Natural killer cell (primary cell): ENCODE results near the gene SLC8A1. TPM values are rescaled to one million over a fixed set of nuclear protein-coding genes. Genes with fewer than 3 reads are reported as not detected.

Experiments
- ATAC-seq, 3 donors: fragments of 150-1000 bp in 2 of 3; fragments of 200-7000 bp in 1 of 3; cut with Tn5 transposase; 1 replicate in 1 of 3; 2 replicates in 2 of 3; pipeline ENCODE4 v1.10.0; 2021; ENCODE audit warnings: mild to moderate bottlenecking in 2 of 3, moderate library complexity in 2 of 3
- DNase-seq, 2 donors: peaks; one replicate each; pipeline versions ENCODE4 v3.0.0 to v3.0.0-alpha.2; 2013 to 2021; ENCODE audit warnings: mixed read lengths in 1 of 2
- H3K27ac ChIP-seq: one replicate; pipeline ENCODE4 v1.5.1; 2013; ENCODE audit warnings: mild to moderate bottlenecking, low read length
- H3K27me3 ChIP-seq: one replicate; pipeline ENCODE4 v1.6.1; 2013; ENCODE audit warnings: low read length; ENCODE audit not compliant: control insufficient read depth, insufficient read depth
- H3K36me3 ChIP-seq: one replicate; pipeline ENCODE4 v1.6.1; 2013; ENCODE audit warnings: low read length; ENCODE audit not compliant: control insufficient read depth, insufficient read depth
- H3K4me1 ChIP-seq: one replicate; pipeline ENCODE4 v1.6.1; 2013; ENCODE audit warnings: low read length; ENCODE audit not compliant: control insufficient read depth, insufficient read depth
- H3K4me3 ChIP-seq: one replicate; pipeline ENCODE4 v1.5.1; 2013; ENCODE audit warnings: low read length
- H3K9me3 ChIP-seq: one replicate; pipeline ENCODE4 v1.6.1; 2013; ENCODE audit warnings: low read length; ENCODE audit not compliant: control insufficient read depth, insufficient read depth
- H3K27ac Mint-ChIP-seq, 2 donors: one replicate each; pipeline ENCODE4 v1.8.0; 2022; ENCODE audit warnings: mild to moderate bottlenecking in 2 of 2, mixed read lengths in 2 of 2, moderate library complexity in 1 of 2
- H3K27me3 Mint-ChIP-seq, 2 donors: one replicate each; pipeline ENCODE4 v1.8.0; 2022; ENCODE audit warnings: low read depth in 2 of 2, mixed read lengths in 2 of 2
- H3K36me3 Mint-ChIP-seq: one replicate; pipeline ENCODE4 v1.8.0; 2022; ENCODE audit warnings: mixed read lengths
- H3K4me1 Mint-ChIP-seq, 2 donors: one replicate each; pipeline ENCODE4 v1.8.0; 2022; ENCODE audit warnings: mixed read lengths in 2 of 2
- H3K4me3 Mint-ChIP-seq: one replicate; pipeline ENCODE4 v1.8.0; 2022; ENCODE audit warnings: mild to moderate bottlenecking, moderate library complexity, mixed read lengths
- H3K9me3 Mint-ChIP-seq, 2 donors: one replicate each; pipeline ENCODE4 v1.8.0; 2022; ENCODE audit warnings: mixed read lengths in 2 of 2
- CTCF ChIP-seq: fragments of 200-600 bp; IDR thresholded peaks from one replicate; pipeline ENCODE4 v1.8.0; 2022; ENCODE audit warnings: antibody characterized with exemption
- WGBS: methylation state at CpG from one replicate; pipeline ENCODE4 v1.1.7; 2013; ENCODE audit warnings: missing lambda C conversion rate; ENCODE audit not compliant: insufficient coverage; 5-methylcytosine and 5-hydroxymethylcytosine counted together
- intact Hi-C: fragments of 100-400 bp; cut with micrococcal nuclease; formaldehyde crosslinking; loops from one replicate; pipeline ENCODE4 v1.14.2; 2022
- total RNA-seq, 4 donors: library from RNA; stranded (reverse); fragments of 120-200 nt in 1 of 4; gene quantifications; one replicate each; pipeline versions ENCODE4 v1.2.3 to v1.2.4, GENCODE V29; 2013 to 2022

SLC8A1 gene
- total RNA-seq, 3 donors from 2014 or later (not counting 1 experiment from before 2014, with no cell fraction given): 1.4 to 4.7 (median 3.6) TPM

GRCh38 chr2:40485854-40486253 is 34.0 kb upstream of the SLC8A1 start:
- Mint-ChIP-seq H3K4me1 (peaks cover 14 to 16% of the 10 kb centered on the region in 2 donors), H3K36me3 (no peaks in the 10 kb centered on the region), H3K27me3 (no peaks in the 10 kb centered on the region), H3K4me3 (no peak overlapping the region), H3K27ac (no peak overlapping the region), H3K9me3 (peaks cover 0 to 5% of the 10 kb centered on the region in 2 donors)
- DNase-seq (no peak), ATAC-seq (no peak)
- Histone ChIP-seq H3K36me3 (no peaks in the 10 kb centered on the region), H3K27me3 (no peaks in the 10 kb centered on the region), H3K27ac (no peak overlapping the region), H3K4me3 (no peak overlapping the region), H3K4me1 (no peaks in the 10 kb centered on the region), H3K9me3 (no peaks in the 10 kb centered on the region)
- WGBS: 45% methylated on average over 3 of the region's 3 CpGs
- intact Hi-C loops: no loop called here
- TF ChIP-seq CTCF: no peak

- Histone ChIP-seq H3K36me3 (no peaks in the 10 kb centered on the region), H3K4me3 (no peak overlapping the region), H3K9me3 (no peaks in the 10 kb centered on the region), H3K4me1 (no peaks in the 10 kb centered on the region), H3K27ac (no peak overlapping the region), H3K27me3 (no peaks in the 10 kb centered on the region)
- ATAC-seq (no peak), DNase-seq (no peak)
- peaks cover 14 to 16% of the 10 kb centered on the region in 2 donors for H3K4me1 Mint-ChIP-seq
- H3K27ac Mint-ChIP-seq: no peak overlapping the region
- intact Hi-C loops: no loop called here
- H3K27me3 Mint-ChIP-seq: no peaks in the 10 kb centered on the region
- TF ChIP-seq CTCF: no peak
- no peak overlapping the region for H3K4me3 Mint-ChIP-seq
- H3K36me3 Mint-ChIP-seq: no peaks in the 10 kb centered on the region
- H3K9me3 Mint-ChIP-seq: peaks cover 0 to 5% of the 10 kb centered on the region in 2 donors
- 65% methylated on average over 2 of the region's 2 CpGs for WGBS
Observed at GRCh38 chr2:40485318-40485717, 33.4 kb upstream of the SLC8A1 start.

- H3K27me3 Mint-ChIP-seq: no peaks in the 10 kb centered on the region
- 89% methylated on average over 3 of the region's 3 CpGs for WGBS
- H3K36me3 ChIP-seq: no peaks in the 10 kb centered on the region
- H3K27me3 ChIP-seq: no peaks in the 10 kb centered on the region
- H3K4me1 Mint-ChIP-seq: peaks cover 0 to 3% of the 10 kb centered on the region in 2 donors
- H3K4me1 ChIP-seq: no peaks in the 10 kb centered on the region
- DNase-seq: no peak
- no peak overlapping the region for H3K4me3 ChIP-seq
- intact Hi-C loops: no loop called here
- TF ChIP-seq CTCF: no peak
- H3K27ac Mint-ChIP-seq: no peak overlapping the region
- no peak for ATAC-seq
- peaks cover 0 to 5% of the 10 kb centered on the region in 2 donors for H3K9me3 Mint-ChIP-seq
- no peak overlapping the region for H3K4me3 Mint-ChIP-seq
- H3K36me3 Mint-ChIP-seq: no peaks in the 10 kb centered on the region
- no peaks in the 10 kb centered on the region for H3K9me3 ChIP-seq
- no peak overlapping the region for H3K27ac ChIP-seq
Observed at GRCh38 chr2:40483549-40484243, 31.8 kb upstream of the SLC8A1 start.

GRCh38 chr2:40480596-40480995 is 28.7 kb upstream of the SLC8A1 start:
- H3K36me3 Mint-ChIP-seq: no peaks in the 10 kb centered on the region
- 86% methylated on average over 3 of the region's 5 CpGs for WGBS
- no peak overlapping the region for H3K27ac Mint-ChIP-seq

More at GRCh38 chr2:40480596-40480995, 28.7 kb upstream of the SLC8A1 start:
- no peak overlapping the region for H3K4me3 Mint-ChIP-seq
- Histone ChIP-seq H3K27ac (no peak overlapping the region), H3K9me3 (no peaks in the 10 kb centered on the region), H3K4me3 (no peak overlapping the region), H3K27me3 (no peaks in the 10 kb centered on the region), H3K36me3 (no peaks in the 10 kb centered on the region), H3K4me1 (no peaks in the 10 kb centered on the region)
- no peaks in the 10 kb centered on the region for H3K4me1 Mint-ChIP-seq
- DNase-seq: no peak
- intact Hi-C loops: no loop called here
- TF ChIP-seq CTCF: no peak
- H3K27me3 Mint-ChIP-seq: no peaks in the 10 kb centered on the region
- H3K9me3 Mint-ChIP-seq: peaks cover 2 to 7% of the 10 kb centered on the region in 2 donors
- ATAC-seq: no peak
